Activated CD4-positive, CD25-positive, alpha-beta regulatory T cell treated with anti-CD3 and anti-CD28 coated beads, Interleukin-2, amount 50 U/mL, for 24 hours (primary cell): ENCODE results near the gene PTPRN2.
"Not testable (repeated sequence)": the region's sequence is repeated elsewhere in the genome, so short reads cannot be mapped to it uniquely, and the experiment has no call there.

Source experiments
- ATAC-seq, 2 donors: fragments of 150-1000 bp; cut with Tn5 transposase; one replicate each; pipeline ENCODE4 v1.10.0; 2021; ENCODE audit warnings: mild to moderate bottlenecking in 1 of 2, moderate library complexity in 1 of 2

PTPRN2 gene

DNA sequence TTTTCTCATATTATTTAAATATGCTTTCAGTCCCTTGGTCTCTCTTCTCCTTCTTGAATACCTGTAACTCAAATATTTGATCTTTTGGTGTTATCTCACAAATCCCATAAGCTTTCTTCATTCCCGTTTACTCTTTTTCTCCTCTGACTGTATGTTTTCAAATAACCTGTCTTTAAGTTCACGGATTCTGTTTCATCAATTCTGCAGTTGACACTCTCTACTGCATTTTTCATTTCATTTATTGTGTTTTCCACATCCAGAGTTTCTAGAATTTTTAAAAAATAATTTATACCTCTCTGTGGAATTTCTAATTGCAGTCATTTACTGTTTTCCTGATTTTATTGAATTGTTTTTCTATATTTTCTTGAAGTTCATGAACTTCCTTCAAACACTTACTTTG is 298.4 kb downstream of the PTPRN2 start:
- ATAC-seq: no peak

DNA sequence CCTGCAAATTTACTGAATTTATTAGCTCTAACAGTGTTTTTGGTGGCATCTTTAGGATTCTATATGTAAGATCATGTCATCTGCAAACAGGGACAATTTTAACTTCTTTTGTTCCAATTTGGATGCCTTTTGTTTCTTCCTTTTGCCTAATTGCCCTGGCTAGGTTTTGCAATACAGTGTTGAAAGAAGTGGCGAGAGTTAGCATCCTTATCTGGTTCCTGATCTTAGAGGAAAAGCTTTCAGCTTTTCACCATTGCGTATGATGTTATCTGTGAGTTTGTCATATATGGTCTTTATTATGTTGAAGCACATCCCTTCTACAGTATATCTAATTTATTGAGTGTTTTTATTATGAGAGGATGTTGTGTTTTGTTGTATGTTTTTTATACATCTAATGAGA is 301.4 kb downstream of the PTPRN2 start:
- no peak for ATAC-seq

DNA sequence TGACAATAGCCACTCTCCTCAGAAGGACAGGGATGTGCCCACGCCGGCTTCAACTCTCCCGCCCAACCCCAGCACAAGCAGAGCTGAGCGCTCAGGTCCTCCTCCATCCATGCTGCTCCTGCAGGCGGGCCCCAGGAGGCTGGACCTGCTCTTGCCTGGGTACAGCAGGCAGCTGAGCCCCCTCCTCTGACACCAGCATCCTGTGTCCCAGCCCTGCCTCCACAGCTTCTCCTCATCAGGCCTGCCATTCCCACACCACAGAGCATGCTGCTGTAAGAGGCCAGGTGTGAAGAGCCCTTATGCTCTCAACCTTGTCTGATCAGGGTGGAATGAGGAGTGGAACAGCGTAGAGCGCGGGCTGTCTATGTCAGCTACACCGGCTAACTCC is 302.2 kb downstream of the PTPRN2 start:
- ATAC-seq: no peak

DNA sequence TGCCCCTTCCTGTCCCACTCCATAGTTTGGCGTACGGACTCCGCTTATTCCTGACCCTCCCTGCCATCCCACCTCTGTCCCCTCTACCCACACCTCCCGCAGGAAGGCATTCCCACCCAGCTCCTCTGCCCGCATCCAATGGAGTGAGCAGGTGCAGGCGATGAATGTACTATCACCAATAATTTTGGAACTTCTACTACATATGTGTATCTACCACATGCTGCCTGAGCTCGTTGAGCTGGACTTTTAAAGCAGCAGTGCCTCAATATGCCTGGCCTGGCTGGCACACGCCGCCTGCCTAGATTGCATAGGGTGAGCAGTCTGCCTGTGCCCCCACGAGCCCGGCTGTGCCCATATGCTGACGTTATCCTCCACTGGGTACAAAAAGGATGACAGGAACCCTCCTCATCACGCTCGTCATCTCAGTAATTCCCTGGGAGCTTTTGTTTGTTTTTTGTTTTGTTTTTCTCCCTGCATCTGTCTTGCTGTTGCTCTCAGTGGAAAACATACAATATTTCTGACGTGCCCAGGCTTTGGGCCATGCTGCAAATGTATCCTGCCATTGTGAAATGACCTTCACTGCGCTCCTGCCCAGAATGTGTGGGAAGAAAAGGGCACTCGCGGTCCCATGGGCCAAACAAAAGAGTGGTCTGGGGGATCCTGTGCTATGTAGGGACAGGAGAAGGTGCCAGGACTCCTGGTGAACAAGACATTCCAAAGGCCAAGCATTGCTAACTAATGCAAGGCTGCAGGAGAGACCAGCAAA is 302.8 kb downstream of the PTPRN2 start:
- no peak for ATAC-seq

DNA sequence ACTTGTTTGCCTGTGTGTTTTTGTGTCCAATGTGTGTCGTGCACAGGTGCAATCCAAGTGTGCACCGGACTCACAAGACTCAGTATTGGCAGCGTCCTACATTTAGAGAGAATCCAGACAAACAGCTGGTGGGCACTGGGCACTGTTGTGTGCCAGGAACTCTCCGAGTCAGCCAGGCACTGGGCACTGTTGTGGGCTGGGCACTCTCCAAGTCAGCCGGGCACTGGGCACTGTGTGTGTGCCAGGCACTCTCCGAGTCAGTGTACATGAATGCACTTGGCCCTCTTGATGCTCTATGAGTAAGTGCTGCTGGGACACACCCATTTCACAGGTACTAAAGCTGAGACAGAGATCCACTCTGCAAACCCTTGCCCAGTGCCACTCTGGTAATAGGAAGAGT is 303.5 kb downstream of the PTPRN2 start:
- no peak for ATAC-seq

DNA sequence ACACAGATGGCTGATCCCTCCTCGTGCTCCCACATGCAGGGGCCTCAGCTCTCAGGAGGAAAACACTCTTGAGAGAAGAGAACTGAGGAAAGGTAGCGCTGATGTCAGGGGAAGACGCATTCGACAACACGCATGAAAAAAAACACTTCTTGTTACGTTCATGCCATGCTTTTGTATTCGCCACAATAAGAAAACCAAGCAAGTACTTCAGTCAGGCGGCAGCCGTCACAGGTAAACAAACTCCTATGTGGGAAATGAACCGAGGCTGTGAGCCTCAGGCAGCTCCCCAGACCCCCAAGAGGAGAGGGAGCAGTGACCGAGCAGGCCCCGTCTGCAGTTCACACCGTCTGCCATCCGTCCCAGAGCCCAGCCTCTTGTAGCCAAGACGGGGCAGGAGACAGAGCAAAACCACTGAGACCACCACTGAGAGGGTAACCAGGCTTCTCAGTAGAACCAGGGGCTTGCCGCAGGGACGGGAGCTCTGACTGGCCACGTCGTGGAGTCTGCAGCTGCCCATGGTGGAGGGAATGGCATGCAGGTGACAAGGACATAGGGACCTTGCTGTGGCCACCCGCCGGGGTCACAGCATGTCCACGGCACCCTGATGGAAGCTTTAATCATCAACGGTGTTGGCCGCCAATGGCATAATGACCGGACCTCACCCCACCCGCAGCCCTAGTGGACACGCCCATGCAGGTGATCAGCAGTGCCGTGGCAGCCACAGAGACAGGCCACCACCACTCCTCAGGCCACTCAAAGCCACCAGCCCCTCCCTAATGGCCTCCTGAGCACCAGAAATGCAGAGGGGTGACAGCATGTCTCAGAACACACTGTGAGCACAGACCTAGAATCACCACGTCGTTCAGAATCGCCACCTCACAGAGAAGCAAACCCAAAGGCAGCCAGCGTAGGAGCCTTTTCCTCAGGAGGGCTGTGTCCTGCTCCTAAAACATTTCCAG is 304.3 kb downstream of the PTPRN2 start:
- ATAC-seq: no peak

DNA sequence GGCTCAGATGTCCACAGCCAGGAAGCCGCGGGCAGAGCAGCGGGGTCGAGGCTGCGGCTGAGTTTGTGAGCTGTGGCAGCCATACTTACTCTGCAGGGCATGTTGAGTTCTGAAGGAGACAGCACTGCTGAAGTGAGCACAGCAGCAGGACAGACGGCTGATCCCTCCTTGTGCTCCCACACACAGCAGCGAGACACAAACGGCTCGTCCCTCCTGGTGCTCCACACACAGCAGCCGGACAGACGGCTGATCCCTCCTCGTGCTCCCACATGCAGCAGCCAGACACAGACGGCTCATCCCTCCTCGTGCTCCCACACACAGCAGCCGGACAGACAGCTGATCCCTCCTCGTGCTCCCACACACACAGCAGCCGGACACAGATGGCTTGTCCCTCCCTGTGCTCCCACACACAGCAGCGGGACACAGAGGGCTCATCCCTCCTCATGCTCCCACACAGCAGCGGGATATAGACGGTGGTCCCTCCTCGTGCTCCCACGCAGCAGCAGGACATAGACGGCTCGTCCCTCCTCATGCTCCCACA is 305.1 kb downstream of the PTPRN2 start:
- no peak for ATAC-seq

DNA sequence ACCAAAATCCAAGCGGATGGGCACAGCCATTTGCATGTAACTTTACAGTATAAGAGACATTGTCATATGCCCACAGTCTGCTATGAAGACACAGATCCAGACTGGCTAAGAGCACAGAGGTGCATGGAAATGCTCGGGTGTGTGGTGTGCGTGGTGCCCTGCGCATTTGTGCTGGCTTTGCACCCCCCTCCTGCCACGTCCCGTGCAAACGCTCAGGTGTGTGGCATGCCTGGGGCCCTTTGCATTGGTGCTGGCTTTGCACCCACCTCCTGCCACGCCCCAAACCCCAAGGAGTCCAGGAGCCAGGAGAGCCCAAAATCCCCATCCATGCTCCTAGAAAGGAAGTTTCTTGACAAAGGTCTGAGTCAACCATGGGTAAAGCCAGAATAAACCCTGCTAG is 306.2 kb downstream of the PTPRN2 start:
- ATAC-seq: no peak

DNA sequence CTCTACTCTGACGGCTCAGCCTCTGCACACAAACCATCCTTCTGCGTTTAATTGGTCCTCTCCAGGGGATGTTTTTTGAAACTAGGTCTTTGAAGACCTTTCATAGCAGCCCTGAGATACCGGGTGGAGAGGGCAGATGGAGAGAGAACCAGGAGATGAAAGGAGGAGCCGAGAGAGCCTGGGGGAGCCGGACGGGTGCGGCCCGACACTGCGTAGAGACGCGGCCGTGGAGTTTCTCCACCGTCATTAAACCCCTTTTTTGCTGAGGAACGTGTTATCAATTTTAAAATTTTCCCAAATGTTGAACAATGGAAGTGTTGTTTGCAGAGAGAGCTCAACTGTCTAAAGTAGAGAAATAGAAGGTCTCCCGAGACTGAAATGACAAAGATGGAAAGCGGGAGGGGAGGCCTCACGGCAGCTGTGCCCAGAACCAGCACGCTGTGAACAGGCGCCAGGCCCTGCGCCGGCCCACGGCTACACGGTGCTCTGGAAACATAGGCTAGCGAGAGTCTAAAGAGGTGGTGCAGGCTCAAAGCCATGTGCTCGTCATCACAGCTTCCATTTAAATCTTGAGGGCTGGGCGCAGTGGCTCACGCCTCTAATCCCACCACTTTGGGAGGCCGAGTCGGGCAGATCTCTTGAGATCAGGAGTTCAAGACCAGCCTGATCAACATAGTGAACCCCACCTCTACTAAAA is 307.0 kb downstream of the PTPRN2 start:
- ATAC-seq: no peak

DNA sequence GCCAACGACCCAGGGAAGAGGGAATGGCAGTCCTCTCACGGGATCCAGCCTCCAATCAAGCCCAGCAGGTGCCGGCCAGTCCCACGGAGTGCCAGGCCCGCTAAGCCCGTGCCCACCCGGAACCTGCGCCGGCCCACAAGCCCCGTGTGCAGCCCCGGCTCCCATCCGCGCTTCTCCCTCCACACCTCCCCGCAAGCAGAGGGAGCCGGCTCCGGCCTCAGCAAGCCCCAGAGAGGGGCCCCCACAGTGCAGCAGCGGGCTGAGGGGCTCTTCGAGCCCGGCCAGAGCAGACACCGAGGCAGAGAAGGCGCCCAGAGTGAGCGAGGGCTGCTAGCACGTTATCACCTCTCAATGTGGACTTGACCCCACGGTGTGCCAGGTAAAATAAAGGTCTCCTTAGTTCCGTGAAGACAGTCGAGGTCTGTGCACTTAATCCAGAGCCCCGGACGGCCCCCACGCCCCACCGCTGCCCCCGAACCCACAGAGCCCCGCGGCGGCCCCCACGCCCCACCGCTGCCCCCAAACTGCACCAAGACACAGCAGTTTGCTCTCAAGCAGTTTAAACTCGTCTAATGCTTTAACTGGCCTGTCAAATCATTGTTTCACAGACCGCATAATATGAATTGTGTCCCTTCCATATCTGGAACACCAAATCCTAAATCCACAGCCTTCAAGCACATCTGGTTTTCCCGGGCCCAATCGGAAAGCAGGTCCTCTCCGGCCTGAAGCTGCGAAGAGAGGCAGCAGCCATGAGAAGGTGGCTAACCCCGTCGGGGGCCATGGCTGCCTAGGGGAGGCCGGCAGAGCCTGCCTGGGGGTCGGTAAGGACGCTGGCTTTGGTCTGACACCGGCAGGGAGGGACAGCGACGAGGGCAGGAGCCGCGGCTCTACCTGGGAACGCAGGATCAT is 307.8 kb downstream of the PTPRN2 start:
- ATAC-seq: no peak

DNA sequence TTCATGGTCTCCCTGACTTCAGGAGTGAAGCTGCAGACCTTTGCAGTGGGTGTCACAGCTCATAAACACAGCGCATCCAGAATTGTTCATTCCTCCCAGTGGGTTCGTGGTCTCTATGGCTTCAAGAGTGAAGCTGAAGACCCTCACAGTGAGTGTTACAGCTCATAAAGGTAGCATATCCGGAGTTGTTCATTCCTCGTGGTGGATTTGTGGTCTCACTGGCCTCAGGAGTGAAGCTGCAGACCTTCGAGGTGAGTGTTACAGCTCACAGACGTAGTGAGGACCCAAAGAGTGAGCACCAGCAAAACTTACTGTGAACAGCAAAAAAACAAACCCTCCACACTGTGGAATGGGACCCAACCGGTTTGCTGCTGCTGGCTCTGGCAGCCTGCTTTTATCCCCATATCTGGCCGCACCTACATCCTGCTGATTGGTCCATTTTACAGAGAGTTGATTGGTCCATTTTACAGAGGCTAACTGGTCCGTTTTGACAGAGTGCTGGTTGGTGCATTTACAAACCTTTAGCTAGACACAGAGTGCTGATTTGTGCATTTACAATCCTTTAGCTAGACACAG is 308.8 kb downstream of the PTPRN2 start:
- ATAC-seq: no peak

DNA sequence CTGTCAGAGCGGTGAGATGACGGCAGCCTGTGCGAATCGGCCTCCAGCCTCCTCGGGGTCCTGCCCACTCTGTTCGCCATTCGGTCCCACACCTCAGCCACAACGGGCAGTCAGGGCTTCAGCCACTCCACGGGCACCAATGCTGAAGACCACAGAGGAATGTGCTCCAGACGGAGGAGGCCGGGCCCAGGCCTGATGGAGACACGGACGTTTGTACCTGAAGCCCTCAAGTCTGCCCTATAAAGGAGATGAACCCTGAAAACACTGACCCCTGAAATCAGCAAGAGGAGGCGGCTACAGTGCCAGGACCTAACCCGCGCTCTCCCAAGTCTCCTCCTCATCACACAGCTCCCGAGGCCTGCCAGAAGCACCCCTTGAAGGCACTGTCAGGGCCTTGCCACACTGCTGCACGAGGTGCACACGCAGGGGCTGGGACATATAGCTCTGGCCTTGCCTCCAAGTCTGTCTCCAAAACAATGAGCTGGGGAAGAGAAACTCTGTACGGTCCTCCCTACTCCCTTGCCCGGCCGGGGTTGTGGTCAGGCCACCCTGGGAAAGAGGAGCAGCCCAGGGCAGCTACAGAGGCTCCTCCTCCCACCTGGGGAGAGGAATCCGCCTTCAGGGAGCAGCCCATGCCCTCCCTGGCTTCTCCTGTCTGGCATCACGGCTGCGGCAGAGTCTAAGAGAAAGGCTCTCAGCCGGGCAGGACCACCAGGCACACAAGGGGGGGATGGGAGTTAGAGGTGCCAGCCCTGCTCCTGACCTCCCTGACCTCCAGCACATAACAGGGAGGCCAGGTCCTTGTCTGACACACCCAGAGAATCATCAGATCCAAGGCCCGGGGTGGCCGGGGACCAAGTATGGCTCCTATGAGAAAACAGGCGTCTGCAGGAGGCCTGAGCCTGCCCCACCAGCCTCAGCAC is 310.1 kb downstream of the PTPRN2 start:
- ATAC-seq: no peak

DNA sequence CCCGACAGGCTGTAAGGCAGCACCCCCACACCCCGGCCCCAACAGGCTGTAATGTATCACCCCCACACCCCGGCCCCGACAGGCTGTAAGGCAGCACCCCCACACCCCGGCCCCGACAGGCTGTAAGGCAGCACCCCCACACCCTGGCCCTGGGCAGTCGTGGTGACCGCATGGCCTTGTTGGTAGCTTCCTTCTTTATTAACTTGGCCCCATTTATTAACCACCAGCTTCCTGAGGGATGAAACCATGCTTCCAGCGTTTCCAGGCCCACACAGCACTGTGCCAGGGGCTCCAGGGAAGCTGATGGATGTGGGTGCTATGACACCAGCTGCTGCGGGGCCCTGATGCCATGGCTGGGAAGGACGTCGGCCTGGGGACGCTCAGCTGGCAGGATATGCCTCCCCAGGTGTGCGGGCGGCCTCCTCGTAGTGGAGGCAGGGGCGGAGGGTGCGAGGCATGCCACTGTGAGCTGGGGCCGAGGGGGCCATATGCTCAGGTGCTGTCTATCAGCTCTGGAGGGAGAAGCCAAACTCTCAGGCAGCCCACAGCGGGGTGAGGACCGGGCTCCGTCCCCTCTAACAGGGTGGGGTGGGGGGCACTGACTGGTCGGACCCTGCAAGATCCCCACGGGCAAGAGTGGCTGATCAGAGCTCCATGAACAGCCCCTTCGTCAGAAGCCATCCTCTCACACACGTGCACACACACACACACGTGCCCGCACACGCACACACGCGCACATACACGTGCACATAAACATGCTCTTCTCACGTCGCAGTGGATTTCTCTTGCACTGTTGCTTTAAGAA is 311.0 kb downstream of the PTPRN2 start:
- no peak for ATAC-seq

DNA sequence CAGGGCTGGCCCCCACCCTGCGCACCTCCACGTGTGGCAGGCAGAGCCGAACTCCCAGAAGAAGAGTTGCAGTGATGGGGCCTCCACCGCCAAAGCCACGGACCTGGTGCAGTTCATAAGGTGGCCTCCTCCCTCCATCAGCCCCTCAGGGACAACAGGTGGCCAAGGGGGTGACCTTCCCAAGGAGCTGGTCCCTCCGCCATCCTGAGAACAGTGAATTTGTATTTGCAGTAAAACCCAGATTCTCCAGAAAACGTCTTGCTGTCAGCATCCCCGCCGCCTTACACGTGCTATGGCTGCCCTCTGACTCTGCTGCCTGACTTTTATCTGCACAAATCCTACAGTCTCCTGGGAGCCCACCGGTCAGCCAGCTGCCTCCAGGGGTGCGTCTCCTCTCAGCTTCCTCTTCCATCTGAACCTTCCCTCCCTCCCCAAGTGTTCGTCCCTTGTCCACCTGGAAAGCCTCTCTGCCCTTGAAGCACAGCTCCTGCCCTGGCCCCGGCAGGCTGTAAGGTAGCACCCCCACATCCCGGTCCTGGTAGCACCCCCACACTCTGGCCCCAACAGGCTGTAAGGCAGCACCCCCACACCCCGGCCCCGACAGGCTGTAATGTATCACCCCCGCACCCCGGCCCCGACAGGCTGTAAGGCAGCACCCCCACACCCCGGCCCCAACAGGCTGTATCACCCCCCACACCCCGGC is 311.8 kb downstream of the PTPRN2 start:
- ATAC-seq: no peak

DNA sequence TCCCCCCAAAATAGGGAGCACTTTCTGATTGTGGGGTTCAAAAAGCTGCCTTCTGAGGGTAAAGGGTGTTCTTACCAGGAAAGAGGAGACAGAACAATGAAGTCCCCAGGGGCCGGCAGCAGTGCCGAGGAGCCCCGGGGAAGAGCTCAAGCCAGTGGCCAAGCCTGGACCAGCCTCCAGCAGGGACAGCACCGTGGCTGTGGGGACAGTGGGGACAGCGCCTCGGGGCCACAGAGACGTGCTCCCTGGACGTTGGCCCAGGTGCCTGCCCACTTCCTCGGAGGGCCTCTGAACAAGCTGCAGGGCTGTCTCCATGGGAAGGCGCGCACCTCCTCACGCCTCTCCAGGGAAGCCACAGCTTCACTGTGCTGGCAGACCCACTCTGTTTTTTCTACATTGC is 312.6 kb downstream of the PTPRN2 start:
- ATAC-seq: no peak

DNA sequence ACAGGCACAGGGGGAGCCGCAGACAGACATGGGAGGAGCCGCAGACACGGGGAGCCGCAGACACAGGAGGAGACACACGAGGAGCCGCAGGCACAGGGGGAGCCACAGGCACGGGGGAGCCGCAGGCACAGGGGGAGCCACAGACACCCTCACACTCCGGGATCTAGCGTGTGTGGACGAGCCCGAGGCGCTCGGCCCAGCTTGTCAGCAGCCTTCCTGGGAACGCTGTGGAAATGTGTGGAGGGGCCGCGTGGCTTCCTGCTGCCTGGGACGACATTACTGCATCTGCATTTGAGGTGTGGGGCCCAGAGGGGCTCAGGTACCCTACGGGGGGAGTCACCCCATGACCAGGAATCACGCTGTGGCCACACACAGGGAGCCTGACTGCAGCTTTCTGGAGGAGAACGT is 313.2 kb downstream of the PTPRN2 start:
- no peak for ATAC-seq

DNA sequence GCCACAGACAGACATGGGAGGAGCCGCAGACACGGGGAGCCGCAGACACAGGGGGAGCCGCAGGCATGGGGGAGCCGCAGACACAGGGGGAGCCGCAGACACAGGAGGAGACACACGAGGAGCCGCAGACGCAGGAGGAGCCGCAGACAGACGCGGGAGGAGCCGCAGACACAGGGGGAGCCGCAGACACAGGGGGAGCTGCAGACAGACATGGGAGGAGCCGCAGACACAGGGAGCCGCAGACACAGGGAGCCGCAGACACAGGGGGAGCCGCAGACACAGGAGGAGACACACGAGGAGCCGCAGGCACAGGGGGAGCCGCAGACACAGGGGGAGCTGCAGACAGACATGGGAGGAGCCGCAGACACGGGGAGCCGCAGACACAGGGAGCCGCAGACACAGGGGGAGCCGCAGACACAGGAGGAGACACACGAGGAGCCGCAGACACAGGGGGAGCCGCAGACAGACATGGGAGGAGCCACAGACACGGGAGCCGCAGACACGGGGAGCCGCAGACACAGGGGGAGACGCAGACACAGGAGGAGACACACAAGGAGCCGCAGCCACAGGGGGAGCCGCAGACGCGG is 313.8 kb downstream of the PTPRN2 start:
- ATAC-seq: not testable (repeated sequence)

DNA sequence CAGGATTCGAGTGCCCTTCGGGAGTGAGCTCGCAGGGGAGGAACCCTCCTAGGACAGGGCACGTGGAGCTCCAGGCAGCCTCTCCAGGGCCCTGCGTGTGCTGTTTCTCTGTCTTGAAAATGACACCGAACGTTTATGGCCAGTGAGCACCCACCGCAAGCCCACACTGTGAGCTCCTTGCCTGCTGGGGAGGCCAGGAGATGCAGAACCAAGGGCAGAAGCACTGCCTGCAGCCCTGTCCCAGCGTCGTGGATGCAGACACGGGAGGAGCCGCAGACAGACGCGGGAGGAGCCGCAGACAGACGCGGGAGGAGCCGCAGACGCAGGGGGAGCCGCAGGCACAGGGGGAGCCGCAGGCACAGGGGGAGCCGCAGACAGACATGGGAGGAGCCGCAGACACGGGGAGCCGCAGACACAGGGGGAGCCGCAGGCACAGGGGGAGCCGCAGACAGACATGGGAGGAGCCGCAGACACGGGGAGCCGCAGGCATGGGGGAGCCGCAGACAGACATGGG is 314.4 kb downstream of the PTPRN2 start:
- no peak for ATAC-seq
